HL-60 (cell line): ENCODE data around the gene MARK2.

ENCODE experiments used
- DNase-seq, 2 experiments: peaks; one replicate each; pipeline ENCODE4 v3.0.0-alpha.2; 2010 to 2020; ENCODE audit warnings: low read depth in 1 of 2, low spot score in 1 of 2
- H3K27ac ChIP-seq: fragments of 250-450 bp; sonication (Bioruptor Pico); replicated peaks from 2 replicates; pipeline ENCODE4 v1.5.1; 2020; ENCODE audit warnings: mild to moderate bottlenecking, moderate library complexity
- H3K27me3 ChIP-seq: fragments of 250-450 bp; sonication (Bioruptor Pico); 2 replicates; pipeline ENCODE4 v1.5.1; 2021; ENCODE audit warnings: mild to moderate bottlenecking, moderate library complexity; ENCODE audit not compliant: insufficient read depth, poor library complexity, severe bottlenecking
- H3K4me3 ChIP-seq: replicated peaks from 2 replicates; pipeline ENCODE4 v1.5.1; 2011; ENCODE audit warnings: mild to moderate bottlenecking, control low read depth, low read length; ENCODE audit not compliant: insufficient read depth
- CTCF ChIP-seq: IDR thresholded peaks from one replicate; pipeline ENCODE4 v1.5.1; 2011; ENCODE audit warnings: low read length, control low read depth, inconsistent platforms; ENCODE audit not compliant: insufficient read depth
- GABPA ChIP-seq: IDR thresholded peaks from 2 replicates; pipeline ENCODE4 v1.6.1; 2012; ENCODE audit warnings: low read depth
- POLR2AphosphoS5 ChIP-seq: IDR thresholded peaks from 2 replicates; pipeline ENCODE4 v1.6.1; 2012; ENCODE audit warnings: low read depth
- REST ChIP-seq: IDR thresholded peaks from 2 replicates; pipeline ENCODE4 v1.6.1; 2012; ENCODE audit warnings: low read depth; ENCODE audit not compliant: insufficient replicate concordance
- SPI1 ChIP-seq: IDR thresholded peaks from 2 replicates; pipeline ENCODE4 v1.6.1; 2012; ENCODE audit warnings: low read depth, mild to moderate bottlenecking, borderline replicate concordance

Gene MARK2

GRCh38 chr11:63846897-63847296, 8.0 kb downstream of the MARK2 start:
- TF ChIP-seq REST (no peak), SPI1 (no peak), CTCF (no peak)
- H3K27ac ChIP-seq = no peak overlapping the region
- DNase-seq = no peak
- no peaks in the 10 kb centered on the region for H3K27me3 ChIP-seq
- no peak overlapping the region for H3K4me3 ChIP-seq

DNA sequence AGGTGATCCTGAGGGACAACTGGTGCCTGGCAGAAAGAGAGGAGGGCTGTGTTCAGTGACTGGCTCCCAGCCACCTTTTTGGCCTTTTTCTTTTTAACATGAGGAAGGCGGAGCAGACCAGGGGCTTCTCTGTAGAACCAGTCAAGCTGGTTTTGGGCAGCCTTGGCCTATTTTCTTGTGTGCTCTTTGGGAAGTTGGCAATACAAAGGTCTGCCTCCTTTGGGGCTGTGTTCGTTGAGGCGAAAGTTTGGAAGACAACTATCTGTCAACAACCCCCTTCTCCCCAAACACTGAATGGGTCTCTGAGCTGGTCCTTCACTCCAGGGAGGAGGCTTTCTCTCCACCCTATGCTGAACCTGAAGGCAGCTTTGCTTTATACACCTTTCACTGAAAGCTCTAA, 8.5 kb downstream of the MARK2 start:
- Histone ChIP-seq H3K4me3 (no peak overlapping the region), H3K27ac (no peak overlapping the region), H3K27me3 (no peaks in the 10 kb centered on the region)
- TF ChIP-seq SPI1 = no peak
- no peak for DNase-seq

DNA sequence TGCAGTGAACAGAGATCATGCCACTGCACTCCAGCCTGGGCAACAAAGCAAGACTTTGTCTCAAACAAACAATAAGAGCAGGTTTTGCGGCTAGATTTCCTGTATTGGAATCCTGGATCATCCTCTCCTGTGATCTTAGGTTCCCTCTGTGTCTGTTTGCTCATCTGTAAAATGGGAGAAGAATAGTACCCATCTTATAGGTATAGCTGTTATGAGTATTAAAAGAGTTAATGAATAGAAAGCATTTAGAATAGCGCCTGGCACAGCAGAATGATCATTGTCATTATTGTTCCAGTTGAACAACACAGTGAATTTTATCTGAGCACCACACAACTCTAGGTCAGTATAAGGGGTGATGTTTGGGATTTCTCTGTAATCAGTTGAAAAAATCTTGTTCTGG, 10.8 kb downstream of the MARK2 start:
- TF ChIP-seq REST (no peak), POLR2AphosphoS5 (no peak), GABPA (no peak), SPI1 (no peak), CTCF (no peak)
- Histone ChIP-seq H3K4me3 (no peak overlapping the region), H3K27ac (no peak overlapping the region), H3K27me3 (no peaks in the 10 kb centered on the region)
- DNase-seq = no peak

GRCh38 chr11:63850920-63851319, 12.0 kb downstream of the MARK2 start:
- no peak for DNase-seq
- Histone ChIP-seq H3K27ac (no peak overlapping the region), H3K27me3 (no peaks in the 10 kb centered on the region), H3K4me3 (no peak overlapping the region)
- TF ChIP-seq GABPA = no peak
- TF ChIP-seq SPI1 = no peak
- TF ChIP-seq CTCF = no peak
- TF ChIP-seq POLR2AphosphoS5 = no peak
- TF ChIP-seq REST = no peak
